H9 (cell line): ENCODE measurements around the gene MNAT1. TPM values are rescaled to one million over a fixed set of nuclear protein-coding genes. Genes with fewer than 3 reads are reported as not detected.

Experiments
- DNase-seq: peaks from one replicate; pipeline ENCODE4 v3.0.0-alpha.2; 2017
- H2AFZ ChIP-seq: one replicate; pipeline ENCODE4 v1.6.1; 2013; ENCODE audit warnings: mild to moderate bottlenecking, low read length, control low read depth, moderate library complexity
- H2AK5ac ChIP-seq: 2 replicates; pipeline ENCODE4 v1.6.1; 2013; ENCODE audit warnings: low read length, control low read depth, mixed read lengths; ENCODE audit not compliant: insufficient read length
- H2BK120ac ChIP-seq: one replicate; pipeline ENCODE4 v1.6.1; 2013; ENCODE audit warnings: low read depth, mild to moderate bottlenecking, low read length, control low read depth, inconsistent platforms; ENCODE audit not compliant: poor library complexity, severe bottlenecking
- H2BK12ac ChIP-seq: 2 replicates; pipeline ENCODE4 v1.6.1; 2013; ENCODE audit warnings: low read length, control low read depth, mixed read lengths, low read depth; ENCODE audit not compliant: insufficient read length
- H2BK15ac ChIP-seq: 2 replicates; pipeline ENCODE4 v1.6.1; 2013; ENCODE audit warnings: low read depth, low read length, control low read depth
- H2BK20ac ChIP-seq: one replicate; pipeline ENCODE4 v1.6.1; 2013; ENCODE audit warnings: low read depth, mild to moderate bottlenecking, low read length, control low read depth, inconsistent platforms; ENCODE audit not compliant: poor library complexity, severe bottlenecking
- H2BK5ac ChIP-seq: 2 replicates; pipeline ENCODE4 v1.6.1; 2013; ENCODE audit warnings: low read length, control low read depth, mixed read lengths; ENCODE audit not compliant: insufficient read length
- H3K14ac ChIP-seq: 2 replicates; pipeline ENCODE4 v1.6.1; 2013; ENCODE audit warnings: low read length, control low read depth; ENCODE audit not compliant: insufficient read depth
- H3K18ac ChIP-seq: 2 replicates; pipeline ENCODE4 v1.6.1; 2013; ENCODE audit warnings: low read depth, mild to moderate bottlenecking, mixed read lengths, low read length, control low read depth; ENCODE audit not compliant: insufficient read length
- H3K23ac ChIP-seq: 2 replicates; pipeline ENCODE4 v1.6.1; 2013; ENCODE audit warnings: low read length, control low read depth, mixed read lengths, low read depth; ENCODE audit not compliant: insufficient read length
- H3K23me2 ChIP-seq: 2 replicates; pipeline ENCODE4 v1.6.1; 2013; ENCODE audit warnings: low read depth, mild to moderate bottlenecking, mixed read lengths, low read length, control low read depth; ENCODE audit not compliant: insufficient read length, poor library complexity, severe bottlenecking
- H3K27ac ChIP-seq: 2 replicates; pipeline ENCODE4 v1.5.1; 2013; ENCODE audit warnings: low read length, control low read depth, mixed read lengths, low read depth; ENCODE audit not compliant: insufficient read length
- H3K27me3 ChIP-seq: 2 replicates; pipeline ENCODE4 v1.6.1; 2013; ENCODE audit warnings: low read length, control low read depth, inconsistent platforms; ENCODE audit not compliant: insufficient read depth
- H3K4ac ChIP-seq: 2 replicates; pipeline ENCODE4 v1.6.1; 2013; ENCODE audit warnings: low read depth, mild to moderate bottlenecking, control low read depth, inconsistent platforms, low read length, moderate library complexity
- H3K4me1 ChIP-seq: 2 replicates; pipeline ENCODE4 v1.6.1; 2013; ENCODE audit warnings: low read length, control low read depth, inconsistent platforms; ENCODE audit not compliant: insufficient read depth
- H3K4me2 ChIP-seq: 2 replicates; pipeline ENCODE4 v1.6.1; 2013; ENCODE audit warnings: low read length, control low read depth, mixed read lengths; ENCODE audit not compliant: insufficient read length, insufficient read depth
- H3K56ac ChIP-seq: 2 replicates; pipeline ENCODE4 v1.6.1; 2013; ENCODE audit warnings: low read depth, mild to moderate bottlenecking, mixed read lengths, low read length, control low read depth; ENCODE audit not compliant: insufficient read length
- H3K79me1 ChIP-seq: 2 replicates; pipeline ENCODE4 v1.6.1; 2013; ENCODE audit warnings: low read depth, mild to moderate bottlenecking, moderate library complexity, low read length, control low read depth, inconsistent platforms; ENCODE audit not compliant: insufficient read depth, poor library complexity, severe bottlenecking
- H3K79me2 ChIP-seq: 2 replicates; pipeline ENCODE4 v1.6.1; 2013; ENCODE audit warnings: low read length, control low read depth, inconsistent platforms; ENCODE audit not compliant: insufficient read depth
- H3K9ac ChIP-seq: 2 replicates; pipeline ENCODE4 v1.6.1; 2013; ENCODE audit warnings: low read length, control low read depth, mixed read lengths; ENCODE audit not compliant: insufficient read length; ENCODE audit errors: extremely low read depth
- H3K9me3 ChIP-seq: one replicate; pipeline ENCODE4 v1.6.1; 2013; ENCODE audit warnings: low read depth, low read length, inconsistent platforms; ENCODE audit not compliant: control insufficient read depth
- H3T11ph ChIP-seq: one replicate; pipeline ENCODE4 v1.6.1; 2013; ENCODE audit warnings: mild to moderate bottlenecking, low read length, control low read depth, inconsistent platforms
- H4K20me1 ChIP-seq: one replicate; pipeline ENCODE4 v1.6.1; 2013; ENCODE audit not compliant: control insufficient read depth, insufficient read length, insufficient read depth
- H4K5ac ChIP-seq: 2 replicates; pipeline ENCODE4 v1.6.1; 2013; ENCODE audit warnings: low read depth, mild to moderate bottlenecking, mixed read lengths, low read length, control low read depth; ENCODE audit not compliant: insufficient read length
- H4K8ac ChIP-seq: replicated peaks from 2 replicates; pipeline ENCODE4 v1.6.1; 2013; ENCODE audit warnings: low read length, control low read depth, mixed read lengths, low read depth; ENCODE audit not compliant: insufficient read length
- H4K91ac ChIP-seq: 2 replicates; pipeline ENCODE4 v1.6.1; 2013; ENCODE audit warnings: low read depth, mild to moderate bottlenecking, moderate library complexity, mixed read lengths, low read length, control low read depth; ENCODE audit not compliant: insufficient read length
- H3K27ac Mint-ChIP-seq, 3 experiments: 2 replicates in 2 of 3; 3 replicates in 1 of 3; pipeline ENCODE4 v1.8.0; 2020 to 2021; ENCODE audit warnings: mixed read lengths in 3 of 3, mild to moderate bottlenecking in 1 of 3, moderate library complexity in 1 of 3
- H3K27me3 Mint-ChIP-seq: 2 replicates; pipeline ENCODE4 v1.8.0; 2021; ENCODE audit warnings: low read depth, mild to moderate bottlenecking, moderate library complexity, mixed read lengths
- H3K36me3 Mint-ChIP-seq, 3 experiments: 2 replicates in 2 of 3; 3 replicates in 1 of 3; pipeline ENCODE4 v1.8.0; 2020 to 2021; ENCODE audit warnings: low read depth in 3 of 3, mixed read lengths in 3 of 3; ENCODE audit not compliant: insufficient read depth in 1 of 3
- H3K4me1 Mint-ChIP-seq, 2 experiments: 2 replicates each; pipeline ENCODE4 v1.8.0; 2020; ENCODE audit warnings: mixed read lengths in 2 of 2
- H3K4me3 Mint-ChIP-seq, 2 experiments: 2 replicates in 1 of 2; 3 replicates in 1 of 2; pipeline ENCODE4 v1.8.0; 2020 to 2021; ENCODE audit warnings: mild to moderate bottlenecking in 2 of 2, mixed read lengths in 2 of 2, moderate library complexity in 1 of 2
- H3K9me3 Mint-ChIP-seq, 2 experiments: 2 replicates in 1 of 2; 3 replicates in 1 of 2; pipeline ENCODE4 v1.8.0; 2020; ENCODE audit warnings: mild to moderate bottlenecking in 2 of 2, mixed read lengths in 2 of 2, moderate library complexity in 1 of 2
- CTCF ChIP-seq: fragments of 200-600 bp; sonication (generic); conservative IDR thresholded peaks from 3 replicates; pipeline ENCODE4 v1.8.0; 2021; ENCODE audit warnings: antibody characterized with exemption, mild to moderate bottlenecking
- WGBS: extraction: QIAGEN DNeasy Blood & Tissue Kit; methylation state at CpG from one replicate; pipeline ENCODE4 v1.1.7; 2013; ENCODE audit warnings: missing lambda C conversion rate, low lambda C conversion rate, mixed read lengths; ENCODE audit not compliant: insufficient read length; ENCODE audit errors: extremely low coverage; 5-methylcytosine and 5-hydroxymethylcytosine counted together
- total RNA-seq: library from RNA; stranded (reverse); gene quantifications from 2 replicates; pipeline ENCODE4 v1.2.1, GENCODE V29; 2021

MNAT1 gene
- total RNA-seq, 1 experiment from 2014 or later: 43.1 TPM

- H2BK5ac ChIP-seq: no peak overlapping the region
- H2AFZ ChIP-seq: no peak overlapping the region
- no peak overlapping the region for H3K4ac ChIP-seq
- no peak overlapping the region for H3K14ac ChIP-seq
- H4K5ac ChIP-seq: no peak overlapping the region
- H3K4me1 Mint-ChIP-seq: peaks cover 0 to 2% of the 10 kb centered on the region in 2 experiments; a peak in 1 of 4 replicates
- H3K9me3 ChIP-seq: no peaks in the 10 kb centered on the region
- H3K4me2 ChIP-seq: no peak overlapping the region
- no peak overlapping the region for H3K9ac ChIP-seq
- no peaks in the 10 kb centered on the region for H3K27me3 ChIP-seq
- TF ChIP-seq CTCF: no peak
- H3K56ac ChIP-seq: no peak overlapping the region
- H3T11ph ChIP-seq: no peak overlapping the region
- no peak overlapping the region for H4K91ac ChIP-seq
- H3K23me2 ChIP-seq: no peaks in the 10 kb centered on the region
- H2BK120ac ChIP-seq: no peak overlapping the region
- peaks cover 23 to 33% (median 32%) of the 10 kb centered on the region in 3 experiments for H3K36me3 Mint-ChIP-seq
- no peak overlapping the region for H3K4me3 Mint-ChIP-seq
- H2AK5ac ChIP-seq: no peak overlapping the region
- H3K79me2 ChIP-seq: no peaks in the 10 kb centered on the region
- no peak overlapping the region for H3K23ac ChIP-seq
- H3K18ac ChIP-seq: no peak overlapping the region
- no peak for DNase-seq
- no peak overlapping the region for H3K27ac Mint-ChIP-seq
- H2BK15ac ChIP-seq: no peak overlapping the region
- no peak overlapping the region for H3K27ac ChIP-seq
- H3K79me1 ChIP-seq: no peaks in the 10 kb centered on the region
- no peak overlapping the region for H2BK12ac ChIP-seq
- peaks cover 31 to 40% of the 10 kb centered on the region in 2 experiments for H3K9me3 Mint-ChIP-seq
- H4K8ac ChIP-seq: no peak overlapping the region
- no peaks in the 10 kb centered on the region; the same call in 1 of the 2 replicates for H3K27me3 Mint-ChIP-seq
- WGBS: no CpG with 5 or more reads among the region's 4 CpGs
- no peak overlapping the region for H2BK20ac ChIP-seq
- no peaks in the 10 kb centered on the region for H4K20me1 ChIP-seq
- H3K4me1 ChIP-seq: no peaks in the 10 kb centered on the region
Observed at GRCh38 chr14:60956202-60956601, 221.6 kb downstream of the MNAT1 start.
